ENCODE results near the gene SORT1.

GRCh38 chr1:109365642-109366204 is 32.0 kb downstream of the SORT1 start:
- TF ChIP-seq POLR2A (IDR thresholded peaks at IDR 0.05): no peak
- TF ChIP-seq, protein P1, sequence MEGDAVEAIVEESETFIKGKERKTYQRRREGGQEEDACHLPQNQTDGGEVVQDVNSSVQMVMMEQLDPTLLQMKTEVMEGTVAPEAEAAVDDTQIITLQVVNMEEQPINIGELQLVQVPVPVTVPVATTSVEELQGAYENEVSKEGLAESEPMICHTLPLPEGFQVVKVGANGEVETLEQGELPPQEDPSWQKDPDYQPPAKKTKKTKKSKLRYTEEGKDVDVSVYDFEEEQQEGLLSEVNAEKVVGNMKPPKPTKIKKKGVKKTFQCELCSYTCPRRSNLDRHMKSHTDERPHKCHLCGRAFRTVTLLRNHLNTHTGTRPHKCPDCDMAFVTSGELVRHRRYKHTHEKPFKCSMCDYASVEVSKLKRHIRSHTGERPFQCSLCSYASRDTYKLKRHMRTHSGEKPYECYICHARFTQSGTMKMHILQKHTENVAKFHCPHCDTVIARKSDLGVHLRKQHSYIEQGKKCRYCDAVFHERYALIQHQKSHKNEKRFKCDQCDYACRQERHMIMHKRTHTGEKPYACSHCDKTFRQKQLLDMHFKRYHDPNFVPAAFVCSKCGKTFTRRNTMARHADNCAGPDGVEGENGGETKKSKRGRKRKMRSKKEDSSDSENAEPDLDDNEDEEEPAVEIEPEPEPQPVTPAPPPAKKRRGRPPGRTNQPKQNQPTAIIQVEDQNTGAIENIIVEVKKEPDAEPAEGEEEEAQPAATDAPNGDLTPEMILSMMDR (IDR thresholded peaks at IDR 0.05): peak in 1 of 6 experiments; percentile 19

Measured in Peyer's patch (tissue), 4 donors.